KMS-11 (cell line): ENCODE data around the gene CELF2.

Experiments
- H2AFZ ChIP-seq: fragments of 200-600 bp; sonication (generic); 2 replicates; pipeline ENCODE4 v1.6.1; 2016; ENCODE audit warnings: antibody characterized with exemption, mixed run types, low read depth
- H3K27ac ChIP-seq: fragments of 200-600 bp; sonication (generic); 2 replicates; pipeline ENCODE4 v1.6.1; 2016; ENCODE audit warnings: mild to moderate bottlenecking, mixed run types
- H3K27me3 ChIP-seq: fragments of 200-600 bp; sonication (generic); 2 replicates; pipeline ENCODE4 v1.6.1; 2017; ENCODE audit warnings: mild to moderate bottlenecking, low read depth, mixed run types, moderate library complexity; ENCODE audit not compliant: insufficient read depth
- H3K36me3 ChIP-seq: fragments of 200-600 bp; sonication (generic); 2 replicates; pipeline ENCODE4 v1.6.1; 2017; ENCODE audit warnings: mild to moderate bottlenecking, mixed run types; ENCODE audit not compliant: insufficient read depth
- H3K4me1 ChIP-seq: fragments of 200-600 bp; sonication (generic); 2 replicates; pipeline ENCODE4 v1.6.1; 2016; ENCODE audit warnings: mild to moderate bottlenecking, low read depth, mixed run types; ENCODE audit not compliant: poor library complexity, severe bottlenecking
- H3K4me2 ChIP-seq: fragments of 200-600 bp; sonication (generic); 2 replicates; pipeline ENCODE4 v1.7.0; 2016; ENCODE audit warnings: mild to moderate bottlenecking, mixed run types
- H3K4me3 ChIP-seq: fragments of 200-600 bp; sonication (generic); IDR thresholded peaks from 2 replicates; pipeline ENCODE4 v1.6.1; 2017; ENCODE audit warnings: low read depth, low read length, mixed read lengths; ENCODE audit not compliant: insufficient read depth
- H3K79me2 ChIP-seq: fragments of 200-600 bp; sonication (generic); 2 replicates; pipeline ENCODE4 v1.6.1; 2016; ENCODE audit warnings: low read depth, mixed run types; ENCODE audit not compliant: insufficient read depth
- H3K9ac ChIP-seq: fragments of 200-600 bp; sonication (generic); 2 replicates; pipeline ENCODE4 v1.6.1; 2016; ENCODE audit warnings: mild to moderate bottlenecking, mixed run types
- H4K20me1 ChIP-seq: fragments of 200-600 bp; sonication (generic); 2 replicates; pipeline ENCODE4 v1.6.1; 2016; ENCODE audit warnings: mild to moderate bottlenecking, mixed run types; ENCODE audit not compliant: insufficient read depth
- TF ChIP-seq, protein P1 (sequence below): fragments of 200-600 bp; sonication (generic); conservative IDR thresholded peaks from 2 replicates; pipeline ENCODE4 v1.6.1; 2017; ENCODE audit warnings: low read depth, mild to moderate bottlenecking, antibody characterized with exemption, low read length, moderate library complexity, mixed read lengths

The CELF2 gene

DNA sequence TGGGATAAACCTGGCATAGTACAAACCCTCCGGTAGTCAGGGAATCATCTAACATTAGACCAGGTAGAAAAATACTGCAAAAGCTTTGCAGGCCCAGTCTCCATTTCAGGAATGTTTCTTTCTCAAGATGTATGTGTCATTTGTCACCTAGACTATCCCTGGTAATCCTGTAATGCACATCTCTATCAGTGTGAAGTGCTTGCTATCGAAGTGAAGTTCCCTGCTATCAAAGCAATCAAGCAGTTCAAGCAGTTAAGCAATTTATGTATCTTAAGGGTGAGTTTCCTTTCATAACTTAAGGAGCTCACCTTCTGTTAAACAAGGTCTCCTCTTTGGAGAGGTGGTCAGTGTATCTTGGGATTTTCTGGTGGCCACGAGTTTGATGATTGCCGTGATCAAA, 47.2 kb downstream of the CELF2 start:
- Histone ChIP-seq H4K20me1 (no peaks in the 10 kb centered on the region), H3K27me3 (no peaks in the 10 kb centered on the region), H3K79me2 (no peaks in the 10 kb centered on the region), H2AFZ (no peak overlapping the region), H3K27ac (no peak overlapping the region), H3K36me3 (no peaks in the 10 kb centered on the region), H3K9ac (no peak overlapping the region), H3K4me1 (no peaks in the 10 kb centered on the region), H3K4me2 (no peak overlapping the region), H3K4me3 (no peak overlapping the region)
- TF ChIP-seq, protein P1, sequence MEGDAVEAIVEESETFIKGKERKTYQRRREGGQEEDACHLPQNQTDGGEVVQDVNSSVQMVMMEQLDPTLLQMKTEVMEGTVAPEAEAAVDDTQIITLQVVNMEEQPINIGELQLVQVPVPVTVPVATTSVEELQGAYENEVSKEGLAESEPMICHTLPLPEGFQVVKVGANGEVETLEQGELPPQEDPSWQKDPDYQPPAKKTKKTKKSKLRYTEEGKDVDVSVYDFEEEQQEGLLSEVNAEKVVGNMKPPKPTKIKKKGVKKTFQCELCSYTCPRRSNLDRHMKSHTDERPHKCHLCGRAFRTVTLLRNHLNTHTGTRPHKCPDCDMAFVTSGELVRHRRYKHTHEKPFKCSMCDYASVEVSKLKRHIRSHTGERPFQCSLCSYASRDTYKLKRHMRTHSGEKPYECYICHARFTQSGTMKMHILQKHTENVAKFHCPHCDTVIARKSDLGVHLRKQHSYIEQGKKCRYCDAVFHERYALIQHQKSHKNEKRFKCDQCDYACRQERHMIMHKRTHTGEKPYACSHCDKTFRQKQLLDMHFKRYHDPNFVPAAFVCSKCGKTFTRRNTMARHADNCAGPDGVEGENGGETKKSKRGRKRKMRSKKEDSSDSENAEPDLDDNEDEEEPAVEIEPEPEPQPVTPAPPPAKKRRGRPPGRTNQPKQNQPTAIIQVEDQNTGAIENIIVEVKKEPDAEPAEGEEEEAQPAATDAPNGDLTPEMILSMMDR = no peak

DNA sequence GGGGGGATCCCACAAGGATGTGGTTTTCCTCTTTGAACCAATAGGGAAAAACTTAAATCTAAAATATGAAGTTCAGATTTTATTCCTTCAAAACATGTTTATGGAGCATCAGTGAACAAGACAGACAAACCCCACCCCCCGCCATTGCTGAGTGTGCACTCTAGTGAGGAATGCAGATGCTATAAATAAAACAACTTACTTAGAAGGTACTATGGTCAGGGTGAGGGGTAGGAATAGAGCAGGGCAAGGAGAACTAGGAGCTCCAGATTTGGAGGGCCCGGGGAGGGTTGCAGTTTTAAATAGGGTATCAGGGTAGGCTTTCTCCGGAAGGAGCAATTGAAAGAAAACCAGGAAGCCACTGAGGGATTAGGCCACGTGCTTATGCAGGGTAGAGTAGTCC, 47.9 kb downstream of the CELF2 start:
- Histone ChIP-seq H3K4me1 (no peaks in the 10 kb centered on the region), H3K27ac (no peak overlapping the region), H3K27me3 (no peaks in the 10 kb centered on the region), H3K9ac (no peak overlapping the region), H3K4me3 (no peak overlapping the region), H3K4me2 (no peak overlapping the region), H4K20me1 (no peaks in the 10 kb centered on the region), H3K36me3 (no peaks in the 10 kb centered on the region), H2AFZ (no peak overlapping the region), H3K79me2 (no peaks in the 10 kb centered on the region)
- TF ChIP-seq, protein P1 = no peak

DNA sequence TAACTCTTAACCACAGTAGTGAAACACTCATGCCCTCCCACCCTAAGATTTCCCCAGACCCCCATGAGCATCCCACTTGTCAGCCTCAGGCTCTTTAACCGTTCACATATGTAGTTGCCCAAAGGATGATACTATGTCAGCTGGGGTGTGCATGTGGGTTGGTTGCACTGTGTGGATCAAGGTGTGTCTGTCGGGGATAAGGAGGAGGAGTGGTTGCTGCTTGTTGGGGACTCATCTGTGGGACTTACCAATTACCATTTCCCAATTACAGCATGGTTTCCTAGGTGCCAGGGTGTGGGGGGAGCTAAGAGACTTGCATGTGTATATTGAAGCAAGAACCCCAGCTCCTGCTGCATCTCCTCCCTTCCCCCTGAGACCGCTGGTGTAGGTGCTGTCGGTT, 48.8 kb downstream of the CELF2 start:
- Histone ChIP-seq H2AFZ (no peak overlapping the region), H3K79me2 (no peaks in the 10 kb centered on the region), H3K4me2 (no peak overlapping the region), H3K9ac (no peak overlapping the region), H3K4me1 (no peaks in the 10 kb centered on the region), H3K36me3 (no peaks in the 10 kb centered on the region), H3K27me3 (no peaks in the 10 kb centered on the region), H3K27ac (no peak overlapping the region), H3K4me3 (no peak overlapping the region), H4K20me1 (no peaks in the 10 kb centered on the region)
- TF ChIP-seq, protein P1 = no peak

DNA sequence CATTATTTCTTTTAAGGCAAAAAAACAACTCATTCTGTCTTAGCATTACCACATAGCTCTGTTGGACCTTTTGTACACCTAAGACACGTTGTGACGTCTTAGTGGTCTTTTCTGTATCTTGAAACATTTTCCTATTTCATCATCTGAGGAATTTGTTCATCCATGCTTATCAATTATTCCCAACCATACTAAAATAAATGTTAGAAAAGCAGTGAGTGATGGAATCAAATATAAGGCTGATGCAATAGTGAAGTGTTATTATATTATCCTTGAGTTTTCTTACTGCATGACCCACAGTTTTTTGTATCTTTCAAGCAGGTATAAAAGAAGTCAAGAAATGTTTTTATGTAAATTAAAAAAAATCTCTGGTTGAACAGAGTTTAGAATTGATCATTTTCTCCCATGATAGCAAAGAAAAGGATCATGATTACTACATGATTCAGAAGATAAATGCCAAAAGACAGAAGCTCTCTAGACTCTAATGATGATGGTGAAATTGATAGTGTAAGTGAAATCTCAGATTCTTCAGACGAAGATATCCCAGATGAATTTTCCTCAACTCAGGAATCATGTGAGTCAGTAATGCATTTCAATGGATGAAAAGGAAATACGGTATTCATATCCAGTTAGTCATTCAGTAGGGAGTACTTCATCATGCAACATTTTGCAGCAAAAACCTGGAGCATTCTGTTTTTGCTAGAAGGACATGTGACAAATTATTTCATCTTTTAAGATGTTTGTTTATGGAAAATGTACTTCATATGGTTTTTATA, 51.4 kb downstream of the CELF2 start:
- Histone ChIP-seq H3K27me3 (no peaks in the 10 kb centered on the region), H3K27ac (no peak overlapping the region), H3K36me3 (no peaks in the 10 kb centered on the region), H3K4me2 (no peak overlapping the region), H3K4me1 (no peaks in the 10 kb centered on the region), H2AFZ (no peak overlapping the region), H4K20me1 (no peaks in the 10 kb centered on the region), H3K79me2 (no peaks in the 10 kb centered on the region), H3K9ac (no peak overlapping the region), H3K4me3 (no peak overlapping the region)
- TF ChIP-seq, protein P1 = no peak
